ENCODE data around the gene HAO2. TPM values are rescaled to one million over a fixed set of nuclear protein-coding genes. Genes with fewer than 3 reads are reported as not detected.

Gene HAO2
- total and polyA plus RNA-seq, 8 donors, result 0.11 to 0.76 (median 0.35) TPM; not detected in 2

- no peak for DNase-seq
- no peaks in the 10 kb centered on the region for H3K27me3 ChIP-seq
- H3K36me3 ChIP-seq, result no peaks in the 10 kb centered on the region
- no peaks in the 10 kb centered on the region for H3K9me3 ChIP-seq
- H3K4me1 ChIP-seq, result no peaks in the 10 kb centered on the region
- no peak overlapping the region for H3K4me3 ChIP-seq
- TF ChIP-seq, protein P1, sequence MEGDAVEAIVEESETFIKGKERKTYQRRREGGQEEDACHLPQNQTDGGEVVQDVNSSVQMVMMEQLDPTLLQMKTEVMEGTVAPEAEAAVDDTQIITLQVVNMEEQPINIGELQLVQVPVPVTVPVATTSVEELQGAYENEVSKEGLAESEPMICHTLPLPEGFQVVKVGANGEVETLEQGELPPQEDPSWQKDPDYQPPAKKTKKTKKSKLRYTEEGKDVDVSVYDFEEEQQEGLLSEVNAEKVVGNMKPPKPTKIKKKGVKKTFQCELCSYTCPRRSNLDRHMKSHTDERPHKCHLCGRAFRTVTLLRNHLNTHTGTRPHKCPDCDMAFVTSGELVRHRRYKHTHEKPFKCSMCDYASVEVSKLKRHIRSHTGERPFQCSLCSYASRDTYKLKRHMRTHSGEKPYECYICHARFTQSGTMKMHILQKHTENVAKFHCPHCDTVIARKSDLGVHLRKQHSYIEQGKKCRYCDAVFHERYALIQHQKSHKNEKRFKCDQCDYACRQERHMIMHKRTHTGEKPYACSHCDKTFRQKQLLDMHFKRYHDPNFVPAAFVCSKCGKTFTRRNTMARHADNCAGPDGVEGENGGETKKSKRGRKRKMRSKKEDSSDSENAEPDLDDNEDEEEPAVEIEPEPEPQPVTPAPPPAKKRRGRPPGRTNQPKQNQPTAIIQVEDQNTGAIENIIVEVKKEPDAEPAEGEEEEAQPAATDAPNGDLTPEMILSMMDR (IDR thresholded peaks at IDR 0.05), result no peak
- no peak overlapping the region for H3K27ac ChIP-seq
- intact Hi-C loops (cut with DNase I), result no loop called here
- ATAC-seq, result no peak
Measured at GRCh38 chr1:119379117-119379516, 10.5 kb downstream of the HAO2 start.

DNA sequence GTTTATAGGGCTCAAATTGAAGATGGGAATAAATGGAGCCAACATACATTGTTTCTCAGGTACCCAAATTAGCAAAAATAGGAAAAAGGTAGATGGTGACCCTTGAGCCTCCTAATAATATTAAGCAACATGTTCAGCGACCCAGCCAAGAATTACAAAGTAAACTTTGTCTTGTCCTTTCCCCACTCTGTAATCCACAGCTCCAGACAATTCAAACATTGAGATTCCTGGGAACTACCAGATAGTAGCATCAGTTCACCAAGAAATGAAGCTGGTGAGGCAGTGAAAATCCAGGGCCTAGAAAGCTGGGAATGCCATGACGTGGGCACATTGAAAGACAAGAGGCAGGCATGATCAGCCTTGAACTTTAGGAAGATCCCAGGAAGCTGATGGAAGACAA is 11.7 kb downstream of the HAO2 start:
- no peaks in the 10 kb centered on the region for H3K36me3 ChIP-seq

DNA sequence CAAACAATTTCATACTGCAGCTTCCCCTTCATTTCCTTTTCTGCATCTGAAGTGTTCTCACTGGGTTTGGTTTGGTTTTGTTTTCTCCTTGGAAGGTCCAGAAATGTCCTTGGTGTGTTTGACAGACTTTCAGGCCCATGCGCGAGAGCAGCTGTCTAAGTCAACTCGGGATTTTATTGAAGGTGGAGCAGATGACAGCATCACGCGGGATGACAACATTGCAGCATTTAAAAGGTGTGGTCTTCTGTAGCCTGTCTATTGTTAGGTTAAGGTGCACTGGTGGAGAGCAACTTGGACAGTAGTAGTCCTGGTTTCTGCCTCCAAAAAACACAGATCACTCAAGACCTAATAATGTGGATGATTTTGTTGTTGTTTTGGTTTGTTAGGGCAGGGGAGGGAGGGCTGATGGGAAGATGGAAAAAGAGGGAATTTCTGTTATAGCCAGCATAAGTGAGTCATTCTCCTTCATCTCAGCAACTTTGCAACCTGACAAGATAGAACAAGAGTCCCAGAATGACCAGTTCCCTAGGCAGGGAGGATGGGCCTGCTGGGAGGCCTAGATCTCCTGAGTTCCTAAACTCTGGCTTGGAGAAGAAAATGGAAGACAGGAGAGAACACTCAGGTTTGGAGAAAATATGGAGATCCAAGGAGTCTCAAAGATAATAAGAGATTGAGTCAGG is 12.5 kb downstream of the HAO2 start:
- Histone ChIP-seq H3K4me3 (no peak overlapping the region), H3K36me3 (no peaks in the 10 kb centered on the region), H3K9me3 (no peaks in the 10 kb centered on the region), H3K4me1 (no peaks in the 10 kb centered on the region), H3K27ac (no peak overlapping the region), H3K27me3 (no peaks in the 10 kb centered on the region)
- ATAC-seq, result no peak
- TF ChIP-seq, protein P1 (IDR thresholded peaks at IDR 0.05), result no peak
- intact Hi-C loops (cut with DNase I), result no loop called here
- no peak for DNase-seq

More for the DNA sequence above, 11.7 kb downstream of the HAO2 start:
- TF ChIP-seq, protein P1 (IDR thresholded peaks at IDR 0.05), result no peak
- Histone ChIP-seq H3K4me3 (no peak overlapping the region), H3K27me3 (no peaks in the 10 kb centered on the region), H3K9me3 (no peaks in the 10 kb centered on the region), H3K4me1 (no peaks in the 10 kb centered on the region), H3K27ac (no peak overlapping the region)
- ATAC-seq (no peak), DNase-seq (no peak)
- intact Hi-C loops (cut with DNase I), result no loop called here

DNA sequence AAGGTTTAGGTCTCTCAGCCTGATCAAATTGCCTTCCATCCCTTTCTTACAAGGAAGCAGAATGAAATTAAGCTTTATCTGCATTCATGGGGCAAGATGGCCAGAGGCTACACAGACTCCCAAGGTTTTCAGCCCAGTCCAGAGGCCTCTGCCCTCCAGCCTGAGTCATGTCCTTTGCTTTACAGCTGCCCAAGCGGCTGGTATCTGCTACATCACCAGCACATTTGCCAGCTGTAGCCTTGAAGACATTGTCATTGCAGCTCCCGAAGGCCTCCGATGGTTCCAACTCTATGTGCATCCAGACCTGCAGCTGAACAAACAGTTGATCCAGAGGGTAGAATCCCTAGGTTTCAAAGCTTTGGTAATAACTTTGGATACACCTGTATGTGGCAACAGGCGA is 16.0 kb downstream of the HAO2 start:
- Histone ChIP-seq H3K27me3 (no peaks in the 10 kb centered on the region), H3K36me3 (no peaks in the 10 kb centered on the region), H3K9me3 (no peaks in the 10 kb centered on the region), H3K4me1 (no peaks in the 10 kb centered on the region), H3K27ac (no peak overlapping the region), H3K4me3 (no peak overlapping the region)
- TF ChIP-seq, protein P1 (IDR thresholded peaks at IDR 0.05), result no peak
- DNase-seq (no peak), ATAC-seq (no peak)
- intact Hi-C loops (cut with DNase I), result no loop called here

GRCh38 chr1:119385650-119386049 is 17.1 kb downstream of the HAO2 start:
- ATAC-seq (no peak), DNase-seq (no peak)
- Histone ChIP-seq H3K9me3 (no peaks in the 10 kb centered on the region), H3K27me3 (no peaks in the 10 kb centered on the region), H3K27ac (no peak overlapping the region), H3K4me1 (no peaks in the 10 kb centered on the region), H3K4me3 (no peak overlapping the region), H3K36me3 (no peaks in the 10 kb centered on the region)
- intact Hi-C loops (cut with DNase I), result no loop called here
- TF ChIP-seq, protein P1 (IDR thresholded peaks at IDR 0.05), result no peak
